ENCODE data around the gene JARID2. TPM values are rescaled to one million over a fixed set of nuclear protein-coding genes. Genes with fewer than 3 reads are reported as not detected.

JARID2 gene
- total and polyA plus RNA-seq, 2 of the 13 experiments (the other 11 are each of a cell fraction or from before 2014, with no cell fraction given): 7.5 to 10.3 TPM

DNA sequence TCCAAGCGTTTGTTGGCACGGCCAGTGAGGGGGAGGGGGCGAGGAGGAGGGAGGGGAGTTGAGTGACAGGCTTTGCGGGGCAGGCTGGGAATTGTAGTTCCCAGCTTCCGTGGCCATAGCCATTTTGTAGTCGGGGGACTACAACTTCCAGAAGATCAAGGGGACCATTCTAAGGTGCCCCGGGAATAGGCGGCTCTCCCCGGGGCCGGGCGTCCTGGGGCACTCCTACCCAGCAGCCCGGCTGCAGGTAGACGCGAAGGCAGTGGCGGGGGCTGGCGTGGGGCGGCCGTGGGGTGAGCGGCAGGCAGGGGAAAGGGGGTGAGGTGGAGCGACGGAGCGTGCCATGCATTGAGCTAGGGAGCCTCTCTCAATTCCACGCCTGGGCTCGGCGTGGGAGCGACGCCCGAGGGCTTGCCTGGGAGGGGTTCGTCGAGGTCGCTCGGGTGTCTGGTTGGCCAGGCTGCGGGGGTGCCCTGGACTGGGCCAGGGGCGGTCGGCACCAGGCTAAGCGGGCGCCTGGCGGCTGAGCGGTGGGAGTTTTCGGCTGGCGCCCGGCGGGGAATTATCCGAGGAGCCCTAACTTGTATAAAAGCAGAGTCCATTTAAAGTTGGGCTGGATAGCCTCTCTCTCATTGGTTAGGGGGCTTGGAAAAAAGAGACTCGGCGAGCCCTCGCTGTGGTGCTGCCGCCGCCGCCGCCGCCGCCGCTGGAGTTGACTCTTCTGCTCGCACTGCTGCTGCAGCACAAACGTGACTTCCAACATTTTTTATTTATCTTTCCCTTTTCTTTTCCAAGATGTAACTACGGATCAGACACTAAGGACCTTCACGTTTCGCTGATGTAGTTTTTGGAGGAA is at the start of gene JARID2 (continued):
- TF ChIP-seq PBX2 (CRISPR knock-in tag; IDR thresholded peaks at IDR 0.05): peak; percentile 94
- TF ChIP-seq ZNF589 (CRISPR knock-in tag; conservative IDR thresholded peaks at IDR 0.05): no peak
- peak; percentile 85 for TF ChIP-seq GABPB1 (CRISPR knock-in tag; IDR thresholded peaks at IDR 0.05)
- TF ChIP-seq, protein P1, sequence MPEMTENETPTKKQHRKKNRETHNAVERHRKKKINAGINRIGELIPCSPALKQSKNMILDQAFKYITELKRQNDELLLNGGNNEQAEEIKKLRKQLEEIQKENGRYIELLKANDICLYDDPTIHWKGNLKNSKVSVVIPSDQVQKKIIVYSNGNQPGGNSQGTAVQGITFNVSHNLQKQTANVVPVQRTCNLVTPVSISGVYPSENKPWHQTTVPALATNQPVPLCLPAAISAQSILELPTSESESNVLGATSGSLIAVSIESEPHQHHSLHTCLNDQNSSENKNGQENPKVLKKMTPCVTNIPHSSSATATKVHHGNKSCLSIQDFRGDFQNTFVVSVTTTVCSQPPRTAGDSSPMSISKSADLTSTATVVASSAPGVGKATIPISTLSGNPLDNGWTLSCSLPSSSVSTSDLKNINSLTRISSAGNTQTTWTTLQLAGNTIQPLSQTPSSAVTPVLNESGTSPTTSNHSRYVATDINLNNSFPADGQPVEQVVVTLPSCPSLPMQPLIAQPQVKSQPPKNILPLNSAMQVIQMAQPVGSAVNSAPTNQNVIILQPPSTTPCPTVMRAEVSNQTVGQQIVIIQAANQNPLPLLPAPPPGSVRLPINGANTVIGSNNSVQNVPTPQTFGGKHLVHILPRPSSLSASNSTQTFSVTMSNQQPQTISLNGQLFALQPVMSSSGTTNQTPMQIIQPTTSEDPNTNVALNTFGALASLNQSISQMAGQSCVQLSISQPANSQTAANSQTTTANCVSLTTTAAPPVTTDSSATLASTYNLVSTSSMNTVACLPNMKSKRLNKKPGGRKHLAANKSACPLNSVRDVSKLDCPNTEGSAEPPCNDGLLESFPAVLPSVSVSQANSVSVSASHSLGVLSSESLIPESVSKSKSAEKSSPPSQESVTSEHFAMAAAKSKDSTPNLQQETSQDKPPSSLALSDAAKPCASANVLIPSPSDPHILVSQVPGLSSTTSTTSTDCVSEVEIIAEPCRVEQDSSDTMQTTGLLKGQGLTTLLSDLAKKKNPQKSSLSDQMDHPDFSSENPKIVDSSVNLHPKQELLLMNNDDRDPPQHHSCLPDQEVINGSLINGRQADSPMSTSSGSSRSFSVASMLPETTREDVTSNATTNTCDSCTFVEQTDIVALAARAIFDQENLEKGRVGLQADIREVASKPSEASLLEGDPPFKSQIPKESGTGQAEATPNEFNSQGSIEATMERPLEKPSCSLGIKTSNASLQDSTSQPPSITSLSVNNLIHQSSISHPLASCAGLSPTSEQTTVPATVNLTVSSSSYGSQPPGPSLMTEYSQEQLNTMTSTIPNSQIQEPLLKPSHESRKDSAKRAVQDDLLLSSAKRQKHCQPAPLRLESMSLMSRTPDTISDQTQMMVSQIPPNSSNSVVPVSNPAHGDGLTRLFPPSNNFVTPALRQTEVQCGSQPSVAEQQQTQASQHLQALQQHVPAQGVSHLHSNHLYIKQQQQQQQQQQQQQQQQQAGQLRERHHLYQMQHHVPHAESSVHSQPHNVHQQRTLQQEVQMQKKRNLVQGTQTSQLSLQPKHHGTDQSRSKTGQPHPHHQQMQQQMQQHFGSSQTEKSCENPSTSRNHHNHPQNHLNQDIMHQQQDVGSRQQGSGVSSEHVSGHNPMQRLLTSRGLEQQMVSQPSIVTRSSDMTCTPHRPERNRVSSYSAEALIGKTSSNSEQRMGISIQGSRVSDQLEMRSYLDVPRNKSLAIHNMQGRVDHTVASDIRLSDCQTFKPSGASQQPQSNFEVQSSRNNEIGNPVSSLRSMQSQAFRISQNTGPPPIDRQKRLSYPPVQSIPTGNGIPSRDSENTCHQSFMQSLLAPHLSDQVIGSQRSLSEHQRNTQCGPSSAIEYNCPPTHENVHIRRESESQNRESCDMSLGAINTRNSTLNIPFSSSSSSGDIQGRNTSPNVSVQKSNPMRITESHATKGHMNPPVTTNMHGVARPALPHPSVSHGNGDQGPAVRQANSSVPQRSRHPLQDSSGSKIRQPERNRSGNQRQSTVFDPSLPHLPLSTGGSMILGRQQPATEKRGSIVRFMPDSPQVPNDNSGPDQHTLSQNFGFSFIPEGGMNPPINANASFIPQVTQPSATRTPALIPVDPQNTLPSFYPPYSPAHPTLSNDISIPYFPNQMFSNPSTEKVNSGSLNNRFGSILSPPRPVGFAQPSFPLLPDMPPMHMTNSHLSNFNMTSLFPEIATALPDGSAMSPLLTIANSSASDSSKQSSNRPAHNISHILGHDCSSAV (CRISPR knock-in tag; IDR thresholded peaks at IDR 0.05; ENCODE audit: borderline replicate concordance): no peak
- peak; percentile 52; the same call in 1 of the 2 replicates for TF ChIP-seq SIN3A (IDR thresholded peaks at IDR 0.05; ENCODE audit: borderline replicate concordance, low read depth, low read length)
- TF ChIP-seq ZNF598 (CRISPR knock-in tag; IDR thresholded peaks at IDR 0.05; ENCODE audit: borderline replicate concordance): 0 out of 2 replicates have a peak, but pooled peaks have one; percentile 52
- TF ChIP-seq ZNF672 (CRISPR knock-in tag; IDR thresholded peaks at IDR 0.05): no peak
- peak; percentile 79; the same call in 1 of the 2 replicates for TF ChIP-seq ZBTB25 (CRISPR knock-in tag; IDR thresholded peaks at IDR 0.05)
- TF ChIP-seq SP140L (CRISPR knock-in tag; IDR thresholded peaks at IDR 0.05; ENCODE audit: borderline replicate concordance): no peak
- TF ChIP-seq RFXAP (CRISPR knock-in tag; IDR thresholded peaks at IDR 0.05; ENCODE audit: borderline replicate concordance): peak; percentile 75; the same call in 1 of the 2 replicates
- TF ChIP-seq E2F5 (CRISPR knock-in tag; conservative IDR thresholded peaks at IDR 0.05): no peak
- TF ChIP-seq KLF11 (CRISPR knock-in tag; IDR thresholded peaks at IDR 0.05): 0 out of 2 replicates have a peak, but pooled peaks have one; percentile 63
- no peak for TF ChIP-seq ONECUT2 (CRISPR knock-in tag; IDR thresholded peaks at IDR 0.05)
- no peak for TF ChIP-seq ZBTB2 (CRISPR knock-in tag; IDR thresholded peaks at IDR 0.05; ENCODE audit: low read depth)
- TF ChIP-seq ARNT2 (CRISPR knock-in tag; IDR thresholded peaks at IDR 0.05; ENCODE audit: low read depth): no peak
- no peak for TF ChIP-seq SMC3 (IDR thresholded peaks at IDR 0.05; ENCODE audit: low read length)

Measured in HepG2 (cell line).